ENCODE data around the gene HMGN4. TPM values are rescaled to one million over a fixed set of nuclear protein-coding genes. Genes with fewer than 3 reads are reported as not detected.
A peak's percentile ranks its signal among the peaks of the same experiment; 100 is the strongest.

HMGN4 gene
- total RNA-seq, 1 experiment from 2014 or later, result 54.8 TPM

DNA sequence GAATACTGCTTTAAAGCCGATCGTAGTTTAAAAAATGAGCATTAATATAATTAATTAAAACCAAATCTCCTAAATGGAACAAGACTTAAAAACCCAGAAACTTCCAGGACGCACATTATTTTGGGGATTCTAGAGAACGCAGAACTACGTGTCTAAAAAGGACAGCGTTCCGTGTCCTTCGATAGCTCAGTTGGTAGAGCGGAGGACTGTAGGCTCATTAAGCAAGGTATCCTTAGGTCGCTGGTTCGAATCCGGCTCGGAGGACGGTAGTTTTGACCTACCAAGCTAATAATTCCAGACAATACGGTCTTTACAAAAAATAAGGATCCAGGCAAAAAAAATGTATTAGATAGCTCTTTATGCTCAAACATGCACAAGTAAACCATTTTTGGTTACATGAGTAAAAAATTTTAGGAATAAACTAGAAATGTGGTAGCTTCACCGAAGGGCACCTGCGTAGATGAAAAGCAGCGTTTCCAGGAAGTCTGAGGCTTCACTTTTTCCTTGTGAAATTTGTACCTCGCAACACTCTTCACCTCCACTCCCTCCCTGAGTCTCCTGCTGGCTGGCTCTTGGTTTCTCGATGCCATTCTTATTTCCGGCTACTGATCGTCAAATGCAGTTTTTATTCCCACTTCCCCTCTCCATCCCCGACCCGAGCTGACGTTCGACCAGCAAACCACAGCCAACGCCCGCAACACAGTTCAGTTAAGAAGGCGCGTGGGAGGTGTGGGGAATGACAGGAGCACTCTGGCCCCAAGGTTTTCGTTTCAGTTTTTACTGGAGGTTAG lies 39.0 kb downstream of the HMGN4 start:
- ChIA-PET CTCF (interaction anchor here (1.0 kb wide), 1 partner anchor 19 kb away, joined by 3 read pairs; no protein-coding TSS in a partner anchor), POLR2A (ENCODE audit: unreplicated experiment) (interaction anchor here (0.6 kb wide), 1 partner anchor 12 kb away, joined by 3 read pairs; no protein-coding TSS in a partner anchor)
- Histone ChIP-seq H3K9ac (ENCODE audit: low read length) (no peak overlapping the region), H3K27me3 (ENCODE audit: low read length) (no peaks in the 10 kb centered on the region), H3K4me2 (ENCODE audit: low read length) (no peak overlapping the region), H3K79me2 (ENCODE audit: low read length) (no peaks in the 10 kb centered on the region), H3F3A (ENCODE audit: low read length, unreplicated experiment) (no peaks in the 10 kb centered on the region), H3K9me3 (ENCODE audit: low read length) (no peaks in the 10 kb centered on the region), H3K9me2 (replicated peaks; ENCODE audit: low read length) (no peaks in the 10 kb centered on the region), H3K27ac (ENCODE audit: low read length) (no peak overlapping the region), H3K4me1 (ENCODE audit: insufficient read depth, low read length) (no peaks in the 10 kb centered on the region), H3K4me3 (ENCODE audit: low read length) (no peak overlapping the region), H3K36me3 (ENCODE audit: low read depth, low read length) (no peaks in the 10 kb centered on the region), H2AFZ (ENCODE audit: low read length) (no peak overlapping the region), H4K20me1 (ENCODE audit: low read length) (no peaks in the 10 kb centered on the region)
- DNase-seq (peak; percentile 34), ATAC-seq (no peak)
- no TSS peak for BruUV-seq (replicated peaks)
- TF ChIP-seq, protein P1, sequence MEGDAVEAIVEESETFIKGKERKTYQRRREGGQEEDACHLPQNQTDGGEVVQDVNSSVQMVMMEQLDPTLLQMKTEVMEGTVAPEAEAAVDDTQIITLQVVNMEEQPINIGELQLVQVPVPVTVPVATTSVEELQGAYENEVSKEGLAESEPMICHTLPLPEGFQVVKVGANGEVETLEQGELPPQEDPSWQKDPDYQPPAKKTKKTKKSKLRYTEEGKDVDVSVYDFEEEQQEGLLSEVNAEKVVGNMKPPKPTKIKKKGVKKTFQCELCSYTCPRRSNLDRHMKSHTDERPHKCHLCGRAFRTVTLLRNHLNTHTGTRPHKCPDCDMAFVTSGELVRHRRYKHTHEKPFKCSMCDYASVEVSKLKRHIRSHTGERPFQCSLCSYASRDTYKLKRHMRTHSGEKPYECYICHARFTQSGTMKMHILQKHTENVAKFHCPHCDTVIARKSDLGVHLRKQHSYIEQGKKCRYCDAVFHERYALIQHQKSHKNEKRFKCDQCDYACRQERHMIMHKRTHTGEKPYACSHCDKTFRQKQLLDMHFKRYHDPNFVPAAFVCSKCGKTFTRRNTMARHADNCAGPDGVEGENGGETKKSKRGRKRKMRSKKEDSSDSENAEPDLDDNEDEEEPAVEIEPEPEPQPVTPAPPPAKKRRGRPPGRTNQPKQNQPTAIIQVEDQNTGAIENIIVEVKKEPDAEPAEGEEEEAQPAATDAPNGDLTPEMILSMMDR (conservative IDR thresholded peaks at IDR 0.05; ENCODE audit: low read depth, low read length), result no peak
- TF ChIP-seq EZH2 (IDR thresholded peaks at IDR 0.05; ENCODE audit: low read length, unreplicated experiment) (no peak), EZH2phosphoT487 (IDR thresholded peaks at IDR 0.05; ENCODE audit: borderline replicate concordance, low read length) (no peak)
- intact Hi-C loops (cut with micrococcal nuclease), result no loop called here

DNA sequence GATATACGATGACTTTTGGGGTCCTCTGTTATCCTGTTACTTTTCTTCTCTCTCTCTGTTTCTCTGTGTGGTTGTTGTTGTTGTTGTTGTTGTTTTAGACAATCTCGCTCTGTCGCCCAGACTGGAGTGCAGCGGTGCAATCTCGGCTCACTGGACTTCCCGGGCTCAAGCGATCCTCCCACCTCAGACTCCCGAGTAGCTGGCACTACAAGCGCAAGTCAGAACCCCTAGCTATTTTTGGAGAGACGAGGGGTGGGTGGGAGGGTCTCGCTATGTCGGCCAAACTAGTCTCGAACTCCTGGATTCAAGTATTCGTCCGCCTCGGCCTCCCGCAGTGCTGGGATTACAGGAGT lies 39.5 kb downstream of the HMGN4 start:
- intact Hi-C loops (cut with micrococcal nuclease), result no loop called here

More for the DNA sequence above, 39.5 kb downstream of the HMGN4 start:
- Histone ChIP-seq H3K36me3 (ENCODE audit: low read depth, low read length) (no peaks in the 10 kb centered on the region), H4K20me1 (ENCODE audit: low read length) (no peaks in the 10 kb centered on the region), H3K79me2 (ENCODE audit: low read length) (no peaks in the 10 kb centered on the region), H3K4me2 (ENCODE audit: low read length) (no peak overlapping the region), H3K9me3 (ENCODE audit: low read length) (no peaks in the 10 kb centered on the region), H3K27me3 (ENCODE audit: low read length) (no peaks in the 10 kb centered on the region), H3K4me1 (ENCODE audit: insufficient read depth, low read length) (no peaks in the 10 kb centered on the region), H3F3A (ENCODE audit: low read length, unreplicated experiment) (no peaks in the 10 kb centered on the region), H3K27ac (ENCODE audit: low read length) (no peak overlapping the region), H2AFZ (ENCODE audit: low read length) (no peak overlapping the region), H3K4me3 (ENCODE audit: low read length) (no peak overlapping the region), H3K9ac (ENCODE audit: low read length) (no peak overlapping the region), H3K9me2 (replicated peaks; ENCODE audit: low read length) (no peaks in the 10 kb centered on the region)
- TF ChIP-seq, protein P1 (conservative IDR thresholded peaks at IDR 0.05; ENCODE audit: low read depth, low read length), result no peak
- TF ChIP-seq EZH2 (IDR thresholded peaks at IDR 0.05; ENCODE audit: low read length, unreplicated experiment) (no peak), EZH2phosphoT487 (IDR thresholded peaks at IDR 0.05; ENCODE audit: borderline replicate concordance, low read length) (no peak)
- BruUV-seq (replicated peaks), result no TSS peak
- DNase-seq (no peak), ATAC-seq (no peak)
- POLR2A ChIA-PET (ENCODE audit: unreplicated experiment), result no interaction called here
- CTCF ChIA-PET, result interaction anchor here (1.0 kb wide), 1 partner anchor 18 kb away, joined by 3 read pairs; no protein-coding TSS in a partner anchor
